ENCODE data around the gene GREB1L.
"Not testable (repeated sequence)": the region's sequence is repeated elsewhere in the genome, so short reads cannot be mapped to it uniquely, and the experiment has no call there.

GRCh38 chr18:21315126-21315525 is 73.1 kb downstream of the GREB1L start:
- TF ChIP-seq CTCF (IDR thresholded peaks at IDR 0.05); POLR2AphosphoS5 (IDR thresholded peaks at IDR 0.05; ENCODE audit: insufficient read depth in 1 of 2, low read depth in 1 of 2); POLR2A (IDR thresholded peaks at IDR 0.05): not testable (repeated sequence)

All from vagina (tissue), 2 donors.